Right renal cortex interstitium (tissue), 3 donors: ENCODE results near the gene BHLHE40. TPM values are rescaled to one million over a fixed set of nuclear protein-coding genes. Genes with fewer than 3 reads are reported as not detected.
"Not testable (repeated sequence)": the region's sequence is repeated elsewhere in the genome, so short reads cannot be mapped to it uniquely, and the experiment has no call there.

Source experiments
- DNase-seq, 3 donors: peaks; one replicate each; pipeline ENCODE4 v3.0.0-alpha.2; 2013; ENCODE audit warnings: low read depth in 3 of 3, low spot score in 2 of 3
- polyA plus RNA-seq, 3 donors: library from polyadenylated mRNA; unstranded; fragments of 120-200 nt; gene quantifications; one replicate each; pipeline ENCODE4 v1.2.1, GENCODE V29; 2013; ENCODE audit not compliant: insufficient read length in 3 of 3

BHLHE40 gene
- polyA plus RNA-seq, 3 donors: 22.8 to 26.4 (median 26.0) TPM

GRCh38 chr3:4959180-4959579, 20.1 kb upstream of the BHLHE40 start:
- no peak for DNase-seq

GRCh38 chr3:4961865-4962264, 17.4 kb upstream of the BHLHE40 start:
- not testable (repeated sequence) for DNase-seq

DNA sequence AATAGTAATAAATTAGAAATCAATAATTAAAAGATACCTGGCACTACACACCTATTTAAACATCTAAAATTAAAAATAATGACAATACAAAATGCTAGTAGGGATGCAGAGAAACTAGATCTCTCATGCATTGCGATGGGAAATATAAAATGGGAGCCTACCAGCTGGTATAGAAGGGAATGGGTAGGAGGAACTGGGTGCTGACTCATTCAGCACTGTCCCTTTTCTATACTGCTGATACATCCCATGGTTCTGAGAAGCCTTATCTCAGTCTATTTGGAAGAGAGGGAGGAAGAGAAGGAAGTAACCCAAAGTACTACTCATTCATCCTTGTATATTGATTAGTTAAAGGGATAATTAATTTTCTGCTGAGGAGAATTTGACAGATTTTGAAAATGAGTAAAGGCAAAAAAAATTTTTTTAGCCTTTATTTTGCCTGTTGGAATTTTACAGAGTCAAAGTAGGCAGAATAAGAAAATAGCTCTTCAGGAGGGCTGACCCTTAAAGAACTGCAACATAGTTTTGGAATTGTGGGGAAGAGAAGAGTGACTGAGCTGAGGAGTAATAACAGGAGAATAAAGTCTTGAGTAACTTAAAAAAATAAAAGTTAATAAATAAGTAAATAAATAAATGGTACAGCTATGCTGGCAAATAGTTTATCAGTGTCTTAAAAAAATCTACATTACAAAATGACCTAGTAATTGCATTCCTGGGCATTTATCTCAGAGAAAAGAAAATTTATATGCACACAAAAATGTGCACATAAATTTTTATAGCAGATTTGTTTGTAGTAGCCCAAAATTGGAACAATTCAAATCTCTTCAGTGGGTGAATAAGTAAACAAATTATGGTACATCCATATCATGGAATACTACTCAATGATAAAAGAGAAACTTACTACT, 15.3 kb upstream of the BHLHE40 start:
- no peak for DNase-seq

DNA sequence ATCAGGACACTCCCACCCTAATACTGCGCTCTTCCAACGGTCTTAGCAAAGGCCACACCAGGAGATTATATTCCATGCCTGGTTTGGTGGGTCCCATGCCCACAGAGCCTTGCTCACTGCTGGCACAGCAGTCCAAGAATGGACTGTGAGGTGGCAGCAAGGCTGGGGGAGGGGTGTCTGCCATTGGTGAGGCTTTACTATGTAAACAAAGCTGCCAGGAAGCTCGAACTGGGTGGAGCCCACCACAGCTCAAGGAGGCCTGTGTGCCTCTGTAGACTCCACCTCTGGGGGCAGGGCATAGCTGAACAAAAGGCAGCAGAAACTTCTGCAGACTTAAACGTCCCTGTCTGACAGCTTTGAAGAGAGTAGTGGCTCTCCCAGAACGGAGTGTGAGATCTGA, 13.2 kb upstream of the BHLHE40 start:
- DNase-seq: not testable (repeated sequence)

DNA sequence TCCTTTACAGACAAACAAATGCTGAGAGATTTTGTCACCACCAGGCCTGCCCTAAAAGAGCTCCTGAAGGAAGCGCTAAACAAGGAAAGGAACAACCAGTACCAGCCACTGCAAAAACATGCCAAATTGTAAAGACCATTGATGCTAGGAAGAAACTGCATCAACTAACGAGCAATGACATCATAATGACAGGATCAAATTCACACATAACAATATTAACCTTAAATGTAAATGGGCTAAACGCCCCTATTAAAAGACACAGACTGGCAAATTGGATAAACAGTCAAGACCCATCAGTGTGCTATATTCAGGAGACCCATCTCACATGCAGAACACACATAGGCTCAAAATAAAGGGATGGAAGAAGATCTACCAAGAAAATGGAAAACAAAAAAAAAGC, 11.6 kb upstream of the BHLHE40 start:
- not testable (repeated sequence) for DNase-seq

- DNase-seq: not testable (repeated sequence)
These were observed 7.8 kb upstream of the BHLHE40 start for GRCh38 chr3:4971437-4971836.

- no peak for DNase-seq
These were observed 7.4 kb upstream of the BHLHE40 start for GRCh38 chr3:4971838-4972237.

GRCh38 chr3:4972652-4973643, 6.3 kb upstream of the BHLHE40 start:
- no peak for DNase-seq

DNA sequence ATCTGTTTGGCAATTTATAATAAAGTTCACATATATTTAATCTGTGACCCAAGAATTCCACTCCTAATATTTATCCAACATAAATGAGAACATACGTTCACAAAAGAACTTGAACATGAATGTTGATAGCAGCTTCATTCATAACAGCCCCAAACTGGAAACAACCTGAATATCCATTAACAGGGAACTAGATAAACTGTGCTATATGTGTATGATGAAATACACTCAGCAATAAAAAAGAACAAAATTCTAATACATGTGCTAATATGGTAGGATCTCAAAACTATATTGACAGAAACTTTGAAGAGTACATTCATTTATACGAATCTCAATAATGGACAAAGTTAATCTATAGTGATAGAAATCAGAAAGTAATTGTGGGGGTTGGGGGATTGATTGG, 5.1 kb upstream of the BHLHE40 start:
- DNase-seq: no peak

- no peak for DNase-seq
These were observed 3.1 kb upstream of the BHLHE40 start for GRCh38 chr3:4976109-4976508.

DNA sequence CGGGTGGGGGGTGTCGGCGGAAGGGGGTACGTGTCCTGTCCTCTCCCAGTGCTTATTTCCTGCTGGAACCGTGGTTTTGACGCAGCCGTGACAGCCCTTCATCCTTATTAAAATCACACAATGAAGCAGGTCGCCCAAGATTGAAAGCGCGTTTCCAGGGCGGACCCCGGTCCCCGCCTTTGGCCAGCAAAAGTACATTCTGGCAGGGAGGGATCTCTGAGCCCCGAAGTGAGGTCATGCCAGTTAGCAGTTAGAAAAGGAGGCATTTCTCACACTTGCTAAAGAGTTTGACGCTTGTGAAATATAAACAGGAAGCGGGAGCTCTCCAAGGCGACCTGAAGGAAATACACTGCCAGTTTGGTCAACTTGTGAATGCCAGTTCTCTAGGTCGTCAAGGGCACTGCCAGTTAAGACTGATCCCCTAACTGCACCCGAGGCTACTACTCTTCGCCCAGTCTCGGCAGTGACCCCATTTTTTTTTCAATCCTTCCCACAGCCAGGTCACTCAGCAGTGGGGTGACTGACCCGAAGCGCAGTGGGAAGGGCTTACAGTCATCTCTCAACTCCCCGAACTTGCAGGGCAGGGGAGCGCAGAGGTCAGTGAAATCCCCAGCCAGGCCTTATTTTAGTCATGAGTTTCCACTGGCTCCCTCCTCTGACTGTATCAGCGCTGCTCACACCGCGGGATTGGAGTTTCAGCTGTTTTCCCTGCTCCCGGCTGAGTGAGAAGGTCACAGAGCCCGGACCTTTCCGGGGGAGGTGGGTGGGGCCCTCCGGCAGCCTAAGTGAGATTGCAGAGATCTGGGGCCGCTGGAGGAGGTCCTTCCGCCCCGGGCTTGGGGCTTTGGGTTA, 2.0 kb upstream of the BHLHE40 start:
- no peak for DNase-seq

DNA sequence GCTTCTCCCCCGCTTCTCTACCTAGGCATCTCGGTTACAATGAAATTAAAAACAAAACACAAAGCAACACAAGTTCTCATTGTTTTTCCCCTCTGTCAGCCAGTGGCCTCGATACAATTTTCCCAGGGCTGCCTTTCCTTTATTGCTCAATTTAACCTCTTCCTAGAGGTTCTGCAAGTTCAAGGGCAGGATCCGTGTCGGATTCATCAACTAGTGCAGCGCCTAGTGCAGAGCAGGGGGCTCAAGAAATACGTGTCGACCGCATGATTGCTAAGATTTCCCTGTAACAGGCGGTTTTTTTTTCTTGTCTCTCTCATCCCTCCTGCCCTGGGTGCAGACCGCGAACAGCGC, 1.4 kb upstream of the BHLHE40 start:
- DNase-seq: no peak

DNA sequence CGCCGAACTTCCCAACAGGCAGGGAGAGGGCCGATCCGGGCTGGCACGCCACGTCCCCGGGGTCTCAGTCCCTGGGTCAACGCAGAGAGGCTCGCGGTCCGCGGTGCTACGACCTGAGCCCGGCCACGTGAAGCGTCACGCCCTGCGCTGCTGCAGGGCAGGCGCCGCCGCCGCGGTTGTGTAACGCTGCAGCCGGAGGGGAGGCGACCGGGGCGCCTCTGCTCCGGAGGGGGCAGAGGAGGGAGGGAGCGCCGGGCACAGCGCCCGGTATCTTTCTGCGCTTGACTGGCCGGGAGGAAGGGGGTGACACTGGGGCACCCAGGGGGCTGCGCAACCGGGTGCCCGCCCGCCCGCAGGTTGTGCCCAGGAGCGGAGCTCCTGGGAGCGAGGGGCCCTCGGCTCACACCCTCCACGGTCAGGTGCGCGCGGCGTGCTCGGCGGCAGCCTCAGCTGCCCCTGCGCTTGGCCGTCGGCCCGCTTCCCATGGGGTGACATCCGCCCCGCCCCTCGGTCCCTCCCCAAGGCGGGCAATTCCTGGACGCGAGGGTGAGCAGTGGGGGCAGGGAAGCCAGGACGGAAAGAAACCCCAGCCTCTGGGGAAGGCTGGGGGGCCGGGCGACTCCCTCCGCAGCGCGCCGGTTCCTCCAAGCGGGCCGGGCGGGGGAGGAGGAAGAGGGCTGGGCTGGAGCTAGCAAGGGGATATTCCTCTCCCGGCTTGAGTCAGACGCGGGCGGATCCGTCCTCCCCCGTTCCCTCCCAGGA, 852 bp upstream of the BHLHE40 start:
- peak in 1 of 3 donors; percentile 88 for DNase-seq

DNA sequence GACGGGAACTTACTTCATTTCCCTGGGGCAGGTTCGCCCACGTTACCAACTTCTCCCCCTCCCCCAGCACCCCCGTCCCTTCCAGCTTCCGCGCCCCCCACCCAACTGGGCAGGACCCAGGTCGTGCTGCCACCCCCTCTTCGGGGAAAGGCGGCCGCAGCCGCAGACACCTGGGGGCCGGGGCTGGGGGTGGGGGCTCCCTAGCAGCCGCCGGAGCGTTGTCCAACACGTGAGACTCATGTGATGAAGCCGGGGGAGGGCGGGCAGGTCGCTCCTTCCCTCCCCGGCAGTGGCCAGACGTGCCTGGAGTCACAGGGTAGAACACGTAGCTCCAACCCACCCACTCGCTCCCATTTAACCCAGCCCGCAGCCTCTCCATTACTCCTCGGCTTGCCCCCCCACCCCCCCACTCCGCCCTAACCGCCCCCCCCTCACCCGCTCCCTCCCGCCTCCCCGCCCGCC, 240 bp upstream of the BHLHE40 start:
- DNase-seq: peak in 1 of 3 donors; percentile 65

GRCh38 chr3:4980229-4981203, 1.3 kb downstream of the BHLHE40 start:
- DNase-seq: peak in 1 of 3 donors; percentile 67

GRCh38 chr3:4981294-4981664, 2.0 kb downstream of the BHLHE40 start:
- DNase-seq: no peak

- DNase-seq: no peak
These were observed 2.6 kb downstream of the BHLHE40 start for GRCh38 chr3:4981665-4982494.
